GM19467 (cell line): ENCODE results near the gene FATE1.
"Not testable (repeated sequence)": the region's sequence is repeated elsewhere in the genome, so short reads cannot be mapped to it uniquely, and the experiment has no call there.

Experiments
- ATAC-seq: cut with Tn5 transposase; IDR thresholded peaks from one replicate; pipeline ENCODE4 v1.9.1; 2021; ENCODE audit warnings: mild to moderate bottlenecking, moderate library complexity; ENCODE audit not compliant: unreplicated experiment

Gene FATE1

GRCh38 chrX:151715752-151716151 is at the start of gene FATE1:
Gene FATE1 (plus strand): TSS chrX:151716035. CDS start chrX:151716120, 85 bp downstream.
- ATAC-seq, result no peak

- ATAC-seq, result no peak
Observed at GRCh38 chrX:151675121-151675746, 40.6 kb upstream of the FATE1 start.

- no peak for ATAC-seq
Observed at GRCh38 chrX:151676196-151676595, 39.6 kb upstream of the FATE1 start.

GRCh38 chrX:151679798-151680402 is 35.9 kb upstream of the FATE1 start:
- ATAC-seq, result no peak

- ATAC-seq, result peak; percentile 91
Observed at GRCh38 chrX:151680805-151681204, 35.0 kb upstream of the FATE1 start.

GRCh38 chrX:151687635-151688034 is 28.2 kb upstream of the FATE1 start:
- ATAC-seq, result no peak

- ATAC-seq, result no peak
Observed at GRCh38 chrX:151688695-151689094, 27.1 kb upstream of the FATE1 start.

- no peak for ATAC-seq
Observed at GRCh38 chrX:151692825-151693224, 23.0 kb upstream of the FATE1 start.

GRCh38 chrX:151694121-151694520 is 21.7 kb upstream of the FATE1 start:
- no peak for ATAC-seq

- ATAC-seq, result no peak
Observed at GRCh38 chrX:151694661-151695582, 20.9 kb upstream of the FATE1 start, which contains the start of gene PRRG3. Gene PRRG3 (plus strand): TSS chrX:151695458. CDS start chrX:151698815, 3,357 bp downstream.

- no peak for ATAC-seq
Observed at GRCh38 chrX:151695583-151696340, 20.1 kb upstream of the FATE1 start.

GRCh38 chrX:151697082-151697481 is 18.8 kb upstream of the FATE1 start:
- ATAC-seq, result not testable (repeated sequence)

GRCh38 chrX:151697522-151697921 is 18.3 kb upstream of the FATE1 start:
- ATAC-seq, result no peak

GRCh38 chrX:151698485-151698884 is 17.4 kb upstream of the FATE1 start:
- no peak for ATAC-seq

- no peak for ATAC-seq
Observed at GRCh38 chrX:151699746-151700145, 16.1 kb upstream of the FATE1 start.

- no peak for ATAC-seq
Observed at GRCh38 chrX:151700581-151700980, 15.3 kb upstream of the FATE1 start.

- ATAC-seq, result no peak
Observed at GRCh38 chrX:151701071-151701470, 14.8 kb upstream of the FATE1 start.

- ATAC-seq, result no peak
Observed at GRCh38 chrX:151701531-151701930, 14.3 kb upstream of the FATE1 start.

- no peak for ATAC-seq
Observed at GRCh38 chrX:151702026-151702714, 13.7 kb upstream of the FATE1 start.

GRCh38 chrX:151702741-151703340 is 13.0 kb upstream of the FATE1 start:
- ATAC-seq, result no peak
